ENCODE data around the gene C11orf24. TPM values are rescaled to one million over a fixed set of nuclear protein-coding genes. Genes with fewer than 3 reads are reported as not detected.
A peak's percentile ranks its signal among the peaks of the same experiment; 100 is the strongest.

The C11orf24 gene
- total and polyA plus RNA-seq, 10 of the 15 experiments (the other 5 are each of a cell fraction or from before 2014, with no cell fraction given): 4.3 to 104 (median 41.4) TPM

- TF ChIP-seq NR2C2 (IDR thresholded peaks at IDR 0.05; ENCODE audit: borderline replicate concordance, control insufficient read depth, insufficient read length, low read depth) (no peak), RFX5 (IDR thresholded peaks at IDR 0.05; ENCODE audit: low read depth, low read length) (no peak), YBX1 (IDR thresholded peaks at IDR 0.05) (no peak), TCF12 (IDR thresholded peaks at IDR 0.05; ENCODE audit: low read depth, low read length) (peak; percentile 82; the same call in 1 of the 2 replicates), ZNF687 (IDR thresholded peaks at IDR 0.05) (peak; percentile 95), HDGF (IDR thresholded peaks at IDR 0.05) (0 out of 2 replicates have a peak, but pooled peaks have one; percentile 18), POLR2A (IDR thresholded peaks at IDR 0.05; ENCODE audit: low read depth, low read length) (no peak), POLR2AphosphoS2 (IDR thresholded peaks at IDR 0.05; ENCODE audit: low read depth, low read length) (no peak), ZBTB33 (IDR thresholded peaks at IDR 0.05) (no peak), CEBPZ (IDR thresholded peaks at IDR 0.05; ENCODE audit: low read depth, low read length) (no peak), PKNOX1 (IDR thresholded peaks at IDR 0.05) (no peak), USF1 (IDR thresholded peaks at IDR 0.05; ENCODE audit: borderline replicate concordance, extremely low read length, insufficient read depth, low read depth, low read length) (no peak), CHD1 (IDR thresholded peaks at IDR 0.05; ENCODE audit: low read depth, low read length) (no peak), TCF7 (IDR thresholded peaks at IDR 0.05; ENCODE audit: borderline replicate concordance) (0 out of 2 replicates have a peak, but pooled peaks have one; percentile 69), HDAC6 (IDR thresholded peaks at IDR 0.05; ENCODE audit: unreplicated experiment) (no peak), CREB1 (IDR thresholded peaks at IDR 0.05; ENCODE audit: low read depth) (no peak), PBX3 (IDR thresholded peaks at IDR 0.05; ENCODE audit: insufficient replicate concordance, low read depth, low read length) (no peak)
Measured at GRCh38 chr11:68266121-68266891, 5.5 kb downstream of the C11orf24 start (continued).
